Parathyroid adenoma (tissue), 2 donors: ENCODE measurements around the gene ARL6IP5.

Experiments
- H2AFZ ChIP-seq: fragments of 300-600 bp; sonication (generic); one replicate; pipeline ENCODE4 v1.7.0; 2017; ENCODE audit warnings: antibody characterized with exemption, mild to moderate bottlenecking
- H3K27ac ChIP-seq: fragments of 300-600 bp; sonication (generic); one replicate; pipeline ENCODE4 v1.7.0; 2017
- H3K27me3 ChIP-seq: fragments of 300-600 bp; sonication (generic); one replicate; pipeline ENCODE4 v1.7.0; 2017; ENCODE audit warnings: low read length; ENCODE audit not compliant: control insufficient read depth, insufficient read depth
- H3K36me3 ChIP-seq: fragments of 300-600 bp; sonication (generic); one replicate; pipeline ENCODE4 v1.7.0; 2017; ENCODE audit warnings: low read length; ENCODE audit not compliant: control insufficient read depth, insufficient read depth
- H3K4me1 ChIP-seq: fragments of 300-600 bp; sonication (generic); one replicate; pipeline ENCODE4 v1.7.0; 2017; ENCODE audit warnings: control low read depth
- H3K4me2 ChIP-seq: fragments of 300-600 bp; sonication (generic); one replicate; pipeline ENCODE4 v1.7.0; 2017; ENCODE audit warnings: low read length
- H3K4me3 ChIP-seq: fragments of 300-600 bp; sonication (generic); one replicate; pipeline ENCODE4 v1.7.0; 2017; ENCODE audit warnings: low read depth, low read length
- H3K79me2 ChIP-seq: fragments of 300-600 bp; sonication (generic); one replicate; pipeline ENCODE4 v1.7.0; 2017; ENCODE audit warnings: control low read depth
- H3K9ac ChIP-seq: fragments of 300-600 bp; sonication (generic); one replicate; pipeline ENCODE4 v1.7.0; 2017; ENCODE audit warnings: mild to moderate bottlenecking
- H3K9me3 ChIP-seq: fragments of 300-600 bp; sonication (generic); one replicate; pipeline ENCODE4 v1.7.0; 2017; ENCODE audit warnings: low read length; ENCODE audit not compliant: control insufficient read depth
- TF ChIP-seq, protein P1 (sequence below): fragments of 300-600 bp; sonication (generic); IDR thresholded peaks from one replicate; pipeline ENCODE4 v1.7.0; 2017; ENCODE audit warnings: antibody characterized with exemption, mild to moderate bottlenecking
- donor health status: primary hyperparathyroidism.

The ARL6IP5 gene

DNA sequence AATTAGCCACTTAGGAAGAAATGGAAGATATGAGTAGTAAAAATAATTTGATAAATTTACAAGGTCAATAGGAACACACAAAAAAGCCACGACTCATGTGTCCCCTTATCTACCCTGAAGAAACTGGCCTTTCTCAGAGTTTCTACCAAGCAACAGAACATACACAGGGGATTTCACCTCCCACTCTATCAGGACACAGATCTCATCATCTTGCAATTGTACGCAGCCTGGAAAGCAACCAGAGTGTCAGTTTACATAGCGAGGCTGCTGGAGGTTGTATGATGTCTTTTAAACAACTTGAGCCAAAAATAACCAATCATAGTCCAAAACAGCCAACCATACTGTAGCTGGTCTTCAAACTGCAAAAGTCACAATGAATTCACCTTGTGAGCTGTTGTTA, 57.4 kb downstream of the ARL6IP5 start:
- Histone ChIP-seq H3K27ac (peak overlapping the region; percentile 68), H3K9ac (no peak overlapping the region)

DNA sequence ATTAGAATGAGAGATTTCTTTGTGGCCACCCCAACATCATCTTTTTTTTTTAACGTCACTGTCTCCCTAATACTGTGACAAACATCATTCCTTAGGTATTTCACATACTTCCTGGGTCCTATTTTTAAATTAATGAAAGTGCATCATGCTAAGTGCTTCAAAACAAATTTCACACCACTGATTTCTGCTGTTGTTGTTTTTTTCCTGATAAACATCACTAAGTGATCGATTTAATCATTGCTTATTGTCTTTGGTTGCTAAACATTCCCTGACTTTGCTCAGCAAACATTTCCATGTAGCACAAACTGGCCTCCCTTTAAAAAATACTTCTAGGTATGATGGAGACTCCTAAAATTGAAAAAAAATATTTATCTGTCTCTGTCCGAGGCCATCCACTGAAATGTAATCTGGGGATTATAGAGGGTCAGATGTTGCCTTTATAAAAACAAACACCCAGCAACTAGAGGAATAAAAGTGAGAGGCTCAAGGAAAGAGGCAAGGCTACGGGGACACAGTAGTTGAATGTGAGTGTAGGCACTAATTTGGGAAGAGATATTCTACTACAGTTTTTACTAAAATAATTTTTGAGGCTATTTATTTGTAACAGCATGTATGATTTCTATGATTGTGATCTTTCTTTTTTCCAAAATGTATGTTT, 58.2 kb downstream of the ARL6IP5 start:
- Histone ChIP-seq H2AFZ (peak overlapping the region; percentile 23), H3K79me2 (no peaks in the 10 kb centered on the region)

More for the DNA sequence above, 57.4 kb downstream of the ARL6IP5 start:
- no peaks in the 10 kb centered on the region for H3K79me2 ChIP-seq
- no peaks in the 10 kb centered on the region for H3K27me3 ChIP-seq
- no peaks in the 10 kb centered on the region for H3K36me3 ChIP-seq
- no peak overlapping the region for H3K4me3 ChIP-seq
- peaks cover 25% of the 10 kb centered on the region for H3K4me1 ChIP-seq
- TF ChIP-seq, protein P1, sequence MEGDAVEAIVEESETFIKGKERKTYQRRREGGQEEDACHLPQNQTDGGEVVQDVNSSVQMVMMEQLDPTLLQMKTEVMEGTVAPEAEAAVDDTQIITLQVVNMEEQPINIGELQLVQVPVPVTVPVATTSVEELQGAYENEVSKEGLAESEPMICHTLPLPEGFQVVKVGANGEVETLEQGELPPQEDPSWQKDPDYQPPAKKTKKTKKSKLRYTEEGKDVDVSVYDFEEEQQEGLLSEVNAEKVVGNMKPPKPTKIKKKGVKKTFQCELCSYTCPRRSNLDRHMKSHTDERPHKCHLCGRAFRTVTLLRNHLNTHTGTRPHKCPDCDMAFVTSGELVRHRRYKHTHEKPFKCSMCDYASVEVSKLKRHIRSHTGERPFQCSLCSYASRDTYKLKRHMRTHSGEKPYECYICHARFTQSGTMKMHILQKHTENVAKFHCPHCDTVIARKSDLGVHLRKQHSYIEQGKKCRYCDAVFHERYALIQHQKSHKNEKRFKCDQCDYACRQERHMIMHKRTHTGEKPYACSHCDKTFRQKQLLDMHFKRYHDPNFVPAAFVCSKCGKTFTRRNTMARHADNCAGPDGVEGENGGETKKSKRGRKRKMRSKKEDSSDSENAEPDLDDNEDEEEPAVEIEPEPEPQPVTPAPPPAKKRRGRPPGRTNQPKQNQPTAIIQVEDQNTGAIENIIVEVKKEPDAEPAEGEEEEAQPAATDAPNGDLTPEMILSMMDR: no peak
- H2AFZ ChIP-seq: peak overlapping the region; percentile 23
- no peaks in the 10 kb centered on the region for H3K9me3 ChIP-seq
- H3K4me2 ChIP-seq: no peak overlapping the region

DNA sequence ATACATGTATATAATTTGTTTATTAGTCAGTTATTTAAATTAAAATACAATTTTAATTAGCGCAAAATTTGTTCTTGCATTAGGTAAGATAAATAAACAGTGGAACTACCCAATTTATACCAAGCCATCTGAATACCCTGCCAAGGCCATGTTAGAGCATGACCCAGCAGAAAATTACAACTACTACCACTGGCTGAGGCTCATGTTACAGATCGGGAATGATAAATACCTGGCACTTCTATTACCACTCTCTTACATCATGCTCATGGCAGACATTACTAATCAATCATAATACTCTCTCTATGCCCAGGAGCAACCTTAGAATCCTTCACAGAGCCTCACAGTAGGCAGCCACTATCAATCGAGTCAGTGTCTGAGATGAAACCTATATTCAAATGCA, 58.9 kb downstream of the ARL6IP5 start:
- Histone ChIP-seq H3K9ac (no peak overlapping the region), H3K27me3 (no peaks in the 10 kb centered on the region), H2AFZ (peak overlapping the region; percentile 30), H3K4me2 (no peak overlapping the region), H3K27ac (peak overlapping the region; percentile 6), H3K9me3 (no peaks in the 10 kb centered on the region), H3K36me3 (no peaks in the 10 kb centered on the region), H3K79me2 (no peaks in the 10 kb centered on the region), H3K4me1 (peaks cover 25% of the 10 kb centered on the region), H3K4me3 (no peak overlapping the region)
- TF ChIP-seq, protein P1: no peak

More for the DNA sequence above, 58.2 kb downstream of the ARL6IP5 start:
- Histone ChIP-seq H3K4me3 (peak overlapping the region; percentile 19), H3K9ac (no peak overlapping the region), H3K9me3 (no peaks in the 10 kb centered on the region), H3K4me1 (peaks cover 25% of the 10 kb centered on the region), H3K36me3 (no peaks in the 10 kb centered on the region), H3K27me3 (no peaks in the 10 kb centered on the region), H3K4me2 (no peak overlapping the region), H3K27ac (peak overlapping the region; percentile 68)
- TF ChIP-seq, protein P1: no peak

DNA sequence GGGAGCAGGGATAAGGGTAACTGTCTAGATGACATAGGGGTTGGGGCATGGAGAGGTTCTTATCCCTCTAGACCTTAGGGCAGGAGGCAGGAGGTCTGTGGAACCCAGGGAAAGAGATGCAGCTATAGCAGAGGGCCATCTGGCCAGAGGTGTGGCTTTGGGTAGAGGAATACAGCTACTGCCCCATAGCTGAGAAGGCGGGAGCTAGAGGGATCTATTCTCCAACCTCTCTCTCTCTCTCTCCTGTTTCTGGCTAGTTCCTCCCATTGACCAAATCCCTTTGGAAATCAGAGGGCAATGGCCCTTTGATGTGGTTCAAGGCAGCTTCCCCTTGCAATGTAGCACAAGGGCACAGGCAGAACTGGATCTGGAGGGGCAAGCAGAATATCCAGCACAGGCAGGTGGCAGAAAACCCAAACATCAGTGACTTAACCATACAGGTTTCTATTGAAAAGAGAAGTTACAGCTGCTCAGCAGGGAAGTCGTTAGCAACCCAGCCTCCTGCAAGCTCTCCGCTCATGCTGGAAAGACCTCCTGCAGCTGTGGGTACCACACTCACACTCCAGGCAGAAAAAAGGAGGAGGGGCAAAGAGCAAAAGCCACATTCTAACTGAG, 60.0 kb downstream of the ARL6IP5 start:
- H3K4me1 ChIP-seq: peaks cover 25% of the 10 kb centered on the region
- H3K9me3 ChIP-seq: no peaks in the 10 kb centered on the region
- H3K9ac ChIP-seq: no peak overlapping the region
- no peak overlapping the region for H3K4me3 ChIP-seq
- no peaks in the 10 kb centered on the region for H3K36me3 ChIP-seq
- H2AFZ ChIP-seq: peak overlapping the region; percentile 22
- TF ChIP-seq, protein P1: no peak
- H3K79me2 ChIP-seq: no peaks in the 10 kb centered on the region
- no peaks in the 10 kb centered on the region for H3K27me3 ChIP-seq
- no peak overlapping the region for H3K4me2 ChIP-seq
- no peak overlapping the region for H3K27ac ChIP-seq
